22Rv1 (cell line): ENCODE measurements around the gene HEXA.

Source experiments
- CTCF ChIP-seq: fragments of 450-650 bp; IDR thresholded peaks from 2 replicates; pipeline ENCODE4 v1.5.1; 2017; ENCODE audit warnings: mild to moderate bottlenecking
- ZFX ChIP-seq: fragments of 450-650 bp; IDR thresholded peaks from 2 replicates; pipeline ENCODE4 v1.6.1; 2017; ENCODE audit warnings: antibody characterized with exemption, borderline replicate concordance

GRCh38 chr15:72404356-72404755, 28.5 kb upstream of the HEXA start:
- TF ChIP-seq CTCF, result no peak
- no peak for TF ChIP-seq ZFX
